Right lung (tissue), 5 donors: ENCODE data around the gene ZNF362. TPM values are rescaled to one million over a fixed set of nuclear protein-coding genes. Genes with fewer than 3 reads are reported as not detected.

Experiments
- DNase-seq, 2 donors: peaks; one replicate each; pipeline ENCODE4 v3.0.0-alpha.2; 2013
- polyA plus RNA-seq, 5 donors: library from polyadenylated mRNA; unstranded; fragments of 120-200 nt; gene quantifications; one replicate each; pipeline versions ENCODE4 v1.2.1 to v1.2.3, GENCODE V29; 2013; ENCODE audit warnings: inconsistent platforms in 1 of 5, low replicate concordance in 1 of 5; ENCODE audit not compliant: insufficient read length in 5 of 5, insufficient read depth in 1 of 5

The ZNF362 gene
- polyA plus RNA-seq, 5 donors, result 47.5 to 67.3 (median 53.1) TPM

DNA sequence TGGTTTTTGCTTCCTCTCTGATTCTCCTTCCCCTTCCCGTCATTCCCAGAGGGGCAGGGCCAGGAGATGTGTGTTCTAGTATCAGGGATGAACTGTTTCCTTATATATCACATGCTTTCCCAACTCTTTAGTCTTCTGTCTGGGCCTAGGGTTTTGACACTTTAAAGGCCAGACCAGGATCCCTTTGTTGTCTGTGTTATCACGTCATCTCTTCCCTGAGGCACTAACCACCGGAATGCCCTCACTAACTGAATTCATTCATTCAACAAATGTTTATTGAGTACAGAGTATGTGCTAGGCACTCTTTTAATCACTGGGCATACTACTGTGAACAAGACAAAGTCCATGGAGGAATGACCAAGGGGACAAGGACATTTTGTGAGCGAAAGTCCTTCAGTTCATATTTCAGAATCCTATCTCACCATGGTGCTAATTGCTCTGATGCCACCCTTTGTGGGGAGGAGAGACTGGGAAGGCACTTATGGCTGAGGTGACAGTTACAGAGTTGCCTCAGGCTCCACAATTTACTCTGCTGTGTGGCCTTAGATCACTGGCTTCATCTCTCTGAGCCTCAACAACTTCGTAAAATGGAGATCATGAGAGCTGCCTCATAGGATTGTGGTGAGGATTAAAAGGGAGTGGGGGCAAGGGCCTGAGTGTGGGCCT, 12.0 kb upstream of the ZNF362 start:
- DNase-seq, result no peak

DNA sequence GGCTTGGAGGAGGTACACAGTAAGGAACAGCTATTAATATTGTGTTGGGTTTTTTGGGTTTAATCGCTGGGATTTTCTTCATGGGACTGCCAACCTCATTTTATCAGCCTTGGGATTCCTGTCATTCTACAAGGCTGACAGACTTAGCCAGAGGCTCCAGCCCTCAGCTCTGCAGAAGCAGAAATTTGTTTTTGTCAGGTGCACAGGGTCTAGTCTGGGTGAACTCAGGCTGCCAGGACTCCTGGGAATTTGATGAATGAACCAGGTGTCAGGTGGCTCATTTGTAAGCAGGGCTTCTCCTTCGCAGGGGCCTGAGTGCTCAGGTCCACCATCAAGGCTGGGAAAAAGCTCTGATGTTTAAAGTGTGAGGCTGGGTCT, 11.5 kb upstream of the ZNF362 start:
- DNase-seq, result no peak

DNA sequence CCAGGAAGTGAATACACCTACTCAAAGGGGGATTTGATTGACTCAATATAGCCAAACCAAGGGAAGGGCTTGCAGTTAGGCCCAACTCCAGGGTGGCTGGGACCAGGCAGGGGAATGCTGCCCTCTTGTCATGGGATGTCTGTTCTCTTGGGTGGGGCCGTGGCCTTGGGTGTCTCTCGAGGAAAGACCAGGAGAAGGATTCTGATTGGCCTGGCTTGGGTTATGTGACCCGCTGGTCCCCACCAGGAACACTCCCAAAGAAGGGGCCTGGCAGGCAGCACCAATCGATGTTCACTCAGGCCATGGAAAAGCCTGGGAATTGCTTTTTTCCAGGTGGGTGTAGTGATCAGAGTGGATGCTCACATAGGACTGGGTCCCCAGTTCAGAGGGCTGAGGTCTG, 10.1 kb upstream of the ZNF362 start:
- DNase-seq, result no peak

- DNase-seq, result no peak
Observed at GRCh38 chr1:33247545-33247944, 8.7 kb upstream of the ZNF362 start.

GRCh38 chr1:33248244-33248643, 8.0 kb upstream of the ZNF362 start:
- DNase-seq, result no peak

DNA sequence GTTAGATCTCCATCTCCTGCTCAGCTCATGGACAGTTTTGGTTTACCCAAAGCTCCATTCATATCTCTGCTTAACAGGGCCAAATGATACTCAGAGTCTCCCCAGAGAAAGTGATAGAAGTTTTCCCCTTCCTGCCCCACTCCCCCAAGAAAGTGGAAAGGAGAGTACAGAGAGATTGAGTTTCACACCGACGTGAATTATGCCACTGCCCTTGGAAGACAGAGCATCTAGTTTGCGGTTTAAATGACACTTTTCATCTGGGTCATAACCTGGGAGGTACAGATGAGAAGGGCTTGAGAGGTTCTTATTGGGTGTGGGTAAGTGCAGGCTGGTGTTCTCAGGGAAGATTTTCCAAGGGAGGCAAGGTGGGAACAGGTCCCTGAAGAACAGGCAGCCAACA, 6.9 kb upstream of the ZNF362 start:
- no peak for DNase-seq

- DNase-seq, result no peak
Observed at GRCh38 chr1:33250217-33250616, 6.1 kb upstream of the ZNF362 start.

- DNase-seq, result no peak
Observed at GRCh38 chr1:33250724-33251123, 5.6 kb upstream of the ZNF362 start.

DNA sequence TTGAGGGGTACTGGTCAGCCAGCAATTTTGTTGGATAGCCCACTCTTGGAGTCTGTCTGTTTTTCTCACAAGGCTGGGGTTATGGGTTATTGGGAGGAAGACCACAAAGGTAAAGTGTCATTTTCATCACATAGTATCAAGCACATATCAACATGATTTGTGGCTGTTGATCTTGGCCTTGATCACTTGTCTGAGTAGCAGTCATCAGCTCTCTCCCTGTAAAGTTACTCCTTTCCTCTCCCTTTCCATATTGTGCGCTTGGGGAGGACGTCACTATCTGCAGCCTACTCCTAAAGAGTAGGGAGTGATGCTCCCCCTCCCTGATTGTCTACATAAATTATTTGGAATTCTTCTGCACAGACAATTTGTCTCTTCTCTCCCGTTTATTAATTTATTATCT, 1.8 kb upstream of the ZNF362 start:
- DNase-seq, result no peak

GRCh38 chr1:33255347-33256220, 708 bp upstream of the ZNF362 start:
- peak; percentile 51 to 65 for DNase-seq

DNA sequence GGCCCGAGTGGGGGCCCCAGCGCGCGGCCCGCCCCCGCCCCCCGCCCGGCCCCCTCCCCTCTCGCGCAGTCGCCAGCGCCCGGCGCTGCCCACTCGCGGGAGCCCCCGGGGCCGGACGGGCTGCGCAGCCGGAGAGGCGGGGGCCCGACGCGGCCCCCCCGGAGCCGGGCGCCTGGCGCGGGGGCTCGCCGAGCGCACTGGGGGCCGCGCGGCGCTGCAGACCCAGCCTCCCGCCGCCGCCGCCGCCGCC, 146 bp upstream of the ZNF362 start:
- no peak for DNase-seq

DNA sequence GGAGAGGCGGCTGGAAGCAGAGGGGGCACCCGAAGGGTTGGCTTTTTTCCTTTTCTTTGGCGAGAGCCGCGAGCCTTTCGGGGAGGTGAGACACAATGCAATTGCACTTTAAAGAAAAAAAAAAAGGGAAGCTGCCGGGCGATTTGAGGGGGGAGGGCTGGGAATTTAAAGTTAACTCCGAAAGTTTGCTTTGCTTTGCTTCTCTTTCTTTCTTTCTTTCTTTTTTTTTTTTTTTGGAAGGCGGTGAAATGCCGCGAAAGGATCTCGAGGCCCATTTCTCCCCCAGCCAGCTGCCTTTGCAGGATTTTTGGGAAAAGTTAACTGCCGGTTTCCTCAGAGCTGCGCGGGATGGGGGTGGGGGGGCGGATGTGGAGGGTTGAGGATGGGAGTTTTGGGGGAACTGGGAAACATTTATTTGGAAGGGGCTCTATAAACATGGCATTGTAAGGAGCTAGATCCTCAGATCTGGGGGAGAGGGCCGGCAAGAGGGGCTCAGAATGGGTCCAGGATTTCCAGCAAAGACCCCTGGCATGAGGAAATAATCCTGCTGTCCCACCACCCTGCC, 997 bp downstream of the ZNF362 start:
- no peak for DNase-seq

- DNase-seq, result no peak
Observed at GRCh38 chr1:33257772-33258712, 1.8 kb downstream of the ZNF362 start.

- DNase-seq, result no peak
Observed at GRCh38 chr1:33258788-33259274, 2.5 kb downstream of the ZNF362 start.

DNA sequence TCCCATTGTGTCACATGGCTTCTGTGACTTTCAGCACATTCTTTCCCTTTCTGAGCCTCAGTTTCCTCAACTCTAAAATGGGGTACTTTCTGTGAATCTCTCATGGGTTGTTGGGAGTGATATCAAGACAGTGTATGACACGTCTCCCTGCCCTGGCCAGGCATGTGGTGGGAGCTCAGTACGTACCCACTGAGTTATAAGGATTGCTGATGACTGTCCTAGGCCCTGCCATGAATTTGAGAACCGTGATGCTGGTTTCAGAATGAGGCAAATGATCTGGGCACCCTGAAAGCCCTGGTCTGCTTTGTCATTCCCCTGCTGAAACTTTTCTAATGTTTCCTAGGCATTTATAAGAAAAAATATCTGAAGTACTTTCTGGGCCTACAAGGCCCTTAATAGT, 3.6 kb downstream of the ZNF362 start:
- no peak for DNase-seq

- no peak for DNase-seq
Observed at GRCh38 chr1:33260439-33260838, 4.1 kb downstream of the ZNF362 start.

GRCh38 chr1:33261344-33261743, 5.1 kb downstream of the ZNF362 start:
- DNase-seq, result no peak

DNA sequence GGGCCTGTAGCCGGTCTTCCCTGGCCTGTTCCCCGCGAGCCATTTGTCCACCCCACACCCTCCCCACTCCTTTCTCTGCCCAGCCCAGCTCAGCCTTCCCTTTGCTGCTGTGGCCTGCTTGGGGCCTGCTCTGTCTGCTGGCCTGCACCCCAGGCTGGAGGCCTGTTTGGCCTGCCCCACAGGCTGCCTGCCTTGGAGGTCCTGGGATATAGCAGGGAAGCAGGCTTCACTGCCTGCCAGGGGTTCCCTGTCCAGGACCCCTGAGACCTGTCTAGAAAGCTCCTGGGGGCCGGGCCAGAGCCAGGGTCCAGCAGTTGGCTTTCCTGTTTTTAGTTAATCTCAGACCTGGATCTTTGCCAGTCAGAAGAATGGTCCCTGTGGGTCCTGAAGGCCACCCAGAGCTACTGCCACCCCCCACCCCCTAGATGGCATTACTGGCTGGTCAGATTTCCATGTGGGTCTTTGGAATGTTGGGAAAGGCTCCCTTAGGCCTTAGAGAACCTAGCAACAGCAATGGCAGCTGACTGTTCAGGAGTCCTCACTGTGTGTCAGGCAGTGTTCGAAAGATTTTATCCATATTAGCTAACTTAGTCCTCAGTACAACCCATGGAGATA, 7.7 kb downstream of the ZNF362 start:
- DNase-seq, result no peak

DNA sequence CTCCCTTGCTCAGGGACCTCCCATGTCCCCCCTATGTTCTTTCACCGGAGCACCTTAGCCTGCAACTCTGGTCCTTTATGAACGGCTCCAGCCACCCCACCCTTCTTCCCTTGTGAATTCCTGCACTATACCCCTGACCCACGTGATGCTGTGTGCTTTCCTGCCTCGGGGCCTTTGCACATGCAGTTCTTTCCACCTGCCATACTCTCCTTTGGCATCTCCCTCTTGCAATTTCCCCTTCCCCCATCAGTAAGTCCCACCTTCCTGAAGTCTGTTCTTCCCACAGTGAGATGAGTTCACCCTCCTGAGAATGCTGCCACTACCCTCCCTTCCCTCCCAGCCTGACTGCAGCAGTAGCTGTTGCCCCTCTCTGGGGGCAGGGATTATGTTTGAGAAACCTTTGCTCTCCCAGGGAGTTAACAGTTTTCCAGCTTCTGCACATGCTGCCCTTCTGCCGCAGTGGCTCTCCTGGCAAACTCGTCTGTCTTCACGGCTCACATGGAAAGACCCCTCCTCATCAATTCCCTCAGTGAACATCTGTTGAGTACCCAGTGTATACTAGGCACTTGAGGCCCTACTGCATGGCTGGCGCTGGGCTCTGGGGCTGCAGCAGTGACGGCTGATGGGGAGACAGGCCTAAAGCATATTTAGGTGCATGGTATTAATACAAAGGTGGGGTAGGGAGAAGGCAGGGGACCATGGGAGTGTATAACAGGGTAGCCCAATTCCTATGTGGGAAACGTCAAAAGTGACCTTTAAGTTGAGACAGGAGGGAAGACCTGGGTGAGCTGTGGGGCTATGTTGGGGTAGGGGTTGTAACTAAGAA, 9.7 kb downstream of the ZNF362 start:
- no peak for DNase-seq

- DNase-seq, result no peak
Observed at GRCh38 chr1:33266766-33267165, 10.5 kb downstream of the ZNF362 start.
